Epithelial cell of esophagus (primary cell): ENCODE data around the gene ARNT2.

Source experiments
- DNase-seq: peaks from one replicate; pipeline ENCODE4 v3.0.0; 2010; ENCODE audit warnings: low read depth
- H3K4me3 ChIP-seq: 2 replicates; pipeline ENCODE4 v1.5.1; 2011; ENCODE audit warnings: mild to moderate bottlenecking, low read length, control low read depth
- CTCF ChIP-seq: IDR thresholded peaks from 2 replicates; pipeline ENCODE4 v1.5.1; 2011; ENCODE audit warnings: low read depth, mild to moderate bottlenecking, low read length, control low read depth, inconsistent platforms; ENCODE audit not compliant: insufficient read depth; ENCODE audit errors: missing control alignments

ARNT2 gene

GRCh38 chr15:80492409-80492808 is 88.2 kb downstream of the ARNT2 start:
- TF ChIP-seq CTCF = no peak
- H3K4me3 ChIP-seq = no peak overlapping the region
- DNase-seq = no peak

GRCh38 chr15:80492874-80493273 is 88.7 kb downstream of the ARNT2 start:
- no peak for DNase-seq
- no peak overlapping the region for H3K4me3 ChIP-seq
- TF ChIP-seq CTCF = no peak

GRCh38 chr15:80494351-80494751 is 90.2 kb downstream of the ARNT2 start:
- TF ChIP-seq CTCF = no peak
- peak; percentile 26 for DNase-seq
- no peak overlapping the region for H3K4me3 ChIP-seq

- DNase-seq = no peak
- TF ChIP-seq CTCF = no peak
- no peak overlapping the region for H3K4me3 ChIP-seq
Measured at GRCh38 chr15:80494756-80495155, 90.6 kb downstream of the ARNT2 start.

- no peak overlapping the region for H3K4me3 ChIP-seq
- DNase-seq = no peak
- no peak for TF ChIP-seq CTCF
Measured at GRCh38 chr15:80495401-80495942, 91.3 kb downstream of the ARNT2 start.

GRCh38 chr15:80496096-80496495 is 91.9 kb downstream of the ARNT2 start:
- DNase-seq = no peak
- no peak overlapping the region for H3K4me3 ChIP-seq
- TF ChIP-seq CTCF = no peak

GRCh38 chr15:80497221-80497620 is 93.0 kb downstream of the ARNT2 start:
- no peak for TF ChIP-seq CTCF
- H3K4me3 ChIP-seq = no peak overlapping the region
- no peak for DNase-seq
